Gastroesophageal sphincter (tissue), 4 donors: Measurements from ENCODE around the gene SLC40A1. TPM values are rescaled to one million over a fixed set of nuclear protein-coding genes. Genes with fewer than 3 reads are reported as not detected.
A peak's percentile ranks its signal among the peaks of the same experiment; 100 is the strongest.

ENCODE experiments used
- ATAC-seq: fragments of 150-250 bp; one replicate; pipeline ENCODE4 v1.9.1; 2016; ENCODE audit warnings: mild to moderate bottlenecking, moderate library complexity
- H3K27ac ChIP-seq, 4 donors: fragments of 200-600 bp; sonication (generic) in 3 of 4; 1 replicate in 3 of 4; 2 replicates in 1 of 4; pipeline ENCODE4 v1.5.1; 2016 to 2019
- H3K27me3 ChIP-seq: fragments of 200-600 bp; sonication (generic); one replicate; pipeline ENCODE4 v1.5.1; 2019
- H3K36me3 ChIP-seq, 2 donors: fragments of 200-600 bp; sonication (generic); one replicate each; pipeline ENCODE4 v1.5.1; 2019; ENCODE audit warnings: control low read depth in 1 of 2
- H3K4me1 ChIP-seq, 3 donors: fragments of 200-600 bp; sonication (generic); 1 replicate in 2 of 3; 2 replicates in 1 of 3; pipeline ENCODE4 v1.5.1; 2016 to 2019; ENCODE audit warnings: control low read depth in 2 of 3
- H3K4me3 ChIP-seq, 2 donors: fragments of 200-600 bp; sonication (generic); one replicate each; pipeline ENCODE4 v1.5.1; 2019; ENCODE audit warnings: mild to moderate bottlenecking in 1 of 2, moderate library complexity in 1 of 2
- H3K9me3 ChIP-seq, 3 donors: fragments of 200-600 bp; sonication (generic); one replicate each; pipeline ENCODE4 v1.5.1; 2017 to 2019; ENCODE audit warnings: control low read depth in 2 of 3
- EP300 ChIP-seq: sonication (generic); formaldehyde crosslinking; IDR thresholded peaks from one replicate; pipeline ENCODE4 v1.6.1; 2017; ENCODE audit warnings: antibody characterized with exemption, mild to moderate bottlenecking
- POLR2A ChIP-seq, 2 donors: fragments of 450-650 bp; IDR thresholded peaks; one replicate each; pipeline ENCODE4 v1.6.1; 2017; ENCODE audit warnings: antibody characterized with exemption in 2 of 2, mild to moderate bottlenecking in 2 of 2, moderate library complexity in 1 of 2
- POLR2AphosphoS5 ChIP-seq: sonication (generic); formaldehyde crosslinking; IDR thresholded peaks from one replicate; pipeline ENCODE4 v1.6.1; 2017; ENCODE audit warnings: antibody characterized with exemption
- WGBS, 2 donors: methylation state at CpG; one replicate each; pipeline ENCODE4 v1.1.5; 2018; ENCODE audit warnings: low coverage in 1 of 2; 5-methylcytosine and 5-hydroxymethylcytosine counted together
- total RNA-seq, 4 donors: library from RNA; depleted of rRNA; stranded (reverse); fragments of >200 nt; gene quantifications; one replicate each; pipeline ENCODE4 v1.1.0, GENCODE V29; 2016
- TF ChIP-seq, protein P1 (sequence below), 4 experiments: fragments of 200-600 bp in 2 of 4; fragments of 450-650 bp in 2 of 4; sonication (generic) in 1 of 4; IDR thresholded peaks; one replicate each; pipeline ENCODE4 v1.5.1; 2017 to 2019; ENCODE audit warnings: antibody characterized with exemption in 4 of 4, mild to moderate bottlenecking in 2 of 4, moderate library complexity in 2 of 4

The SLC40A1 gene
- total RNA-seq, 4 donors from 2014 or later = 32.1 to 96.3 (median 57.2) TPM

GRCh38 chr2:189522435-189523151 is 58.0 kb downstream of the SLC40A1 start:
- Histone ChIP-seq H3K27me3 (no peaks in the 10 kb centered on the region), H3K36me3 (no peaks in the 10 kb centered on the region), H3K4me3 (no peak overlapping the region), H3K4me1 (peaks cover 5 to 32% (median 5%) of the 10 kb centered on the region in 3 donors), H3K27ac (peak overlapping the region in 3 of 4 donors; percentile 4 to 37 (median 34)), H3K9me3 (no peaks in the 10 kb centered on the region)
- ATAC-seq = peak; percentile 81
- TF ChIP-seq POLR2AphosphoS5 (no peak), POLR2A (IDR thresholded peaks at IDR 0.05) (no peak), EP300 (no peak)
- TF ChIP-seq, protein P1, sequence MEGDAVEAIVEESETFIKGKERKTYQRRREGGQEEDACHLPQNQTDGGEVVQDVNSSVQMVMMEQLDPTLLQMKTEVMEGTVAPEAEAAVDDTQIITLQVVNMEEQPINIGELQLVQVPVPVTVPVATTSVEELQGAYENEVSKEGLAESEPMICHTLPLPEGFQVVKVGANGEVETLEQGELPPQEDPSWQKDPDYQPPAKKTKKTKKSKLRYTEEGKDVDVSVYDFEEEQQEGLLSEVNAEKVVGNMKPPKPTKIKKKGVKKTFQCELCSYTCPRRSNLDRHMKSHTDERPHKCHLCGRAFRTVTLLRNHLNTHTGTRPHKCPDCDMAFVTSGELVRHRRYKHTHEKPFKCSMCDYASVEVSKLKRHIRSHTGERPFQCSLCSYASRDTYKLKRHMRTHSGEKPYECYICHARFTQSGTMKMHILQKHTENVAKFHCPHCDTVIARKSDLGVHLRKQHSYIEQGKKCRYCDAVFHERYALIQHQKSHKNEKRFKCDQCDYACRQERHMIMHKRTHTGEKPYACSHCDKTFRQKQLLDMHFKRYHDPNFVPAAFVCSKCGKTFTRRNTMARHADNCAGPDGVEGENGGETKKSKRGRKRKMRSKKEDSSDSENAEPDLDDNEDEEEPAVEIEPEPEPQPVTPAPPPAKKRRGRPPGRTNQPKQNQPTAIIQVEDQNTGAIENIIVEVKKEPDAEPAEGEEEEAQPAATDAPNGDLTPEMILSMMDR (IDR thresholded peaks at IDR 0.05) = no peak
- 55 to 57% methylated on average over 5 of the region's 5 CpGs for WGBS, 2 donors

DNA sequence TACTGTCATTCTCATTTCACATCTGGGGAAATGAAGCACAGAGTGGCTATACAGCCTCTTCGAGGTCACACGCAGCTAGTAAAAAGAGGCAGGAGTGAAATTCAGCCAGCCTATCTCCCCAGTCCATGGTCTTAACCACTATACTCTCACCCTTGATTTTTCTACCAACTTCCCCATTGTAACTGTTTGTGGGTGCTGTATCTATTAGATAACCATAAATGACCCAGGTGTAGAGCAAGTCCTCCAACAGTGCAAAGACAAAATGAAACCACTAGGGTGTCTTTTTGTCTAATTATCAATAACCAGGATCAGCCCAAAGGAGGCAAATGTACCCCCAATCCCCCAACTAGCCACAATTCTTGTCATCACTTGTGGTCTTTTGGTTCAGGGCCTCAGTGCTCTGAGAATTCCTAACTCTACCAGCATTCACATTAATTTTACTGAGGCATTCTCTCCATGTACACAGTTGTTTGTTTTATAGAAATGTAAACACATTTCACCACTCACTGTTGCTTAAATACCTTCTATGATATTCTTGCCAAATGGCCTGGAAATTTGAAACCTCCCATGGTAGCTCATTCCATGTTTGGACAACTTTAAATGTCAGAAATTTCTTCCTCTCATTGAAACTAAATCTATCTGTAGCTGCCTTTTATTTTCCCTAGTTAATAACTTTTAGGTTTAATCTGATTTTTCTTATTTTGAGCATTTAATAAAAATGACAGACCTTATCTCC is 58.7 kb downstream of the SLC40A1 start:
- peak overlapping the region in 3 of 4 donors; percentile 4 to 37 (median 12) for H3K27ac ChIP-seq
- H3K36me3 ChIP-seq = no peaks in the 10 kb centered on the region
- H3K4me1 ChIP-seq = peaks cover 0 to 24% (median 2%) of the 10 kb centered on the region in 3 donors
- no peak overlapping the region for H3K4me3 ChIP-seq
- TF ChIP-seq POLR2A (IDR thresholded peaks at IDR 0.05) (no peak), EP300 (no peak), POLR2AphosphoS5 (no peak)
- TF ChIP-seq, protein P1 (IDR thresholded peaks at IDR 0.05) = no peak
- 95 to 100% methylated on average over 2 of the region's 2 CpGs for WGBS, 2 donors
- ATAC-seq = no peak
- no peaks in the 10 kb centered on the region for H3K9me3 ChIP-seq
- no peaks in the 10 kb centered on the region for H3K27me3 ChIP-seq

- H3K27me3 ChIP-seq = no peaks in the 10 kb centered on the region
- no peaks in the 10 kb centered on the region for H3K9me3 ChIP-seq
- TF ChIP-seq, protein P1 (IDR thresholded peaks at IDR 0.05) = no peak
- H3K4me3 ChIP-seq = no peak overlapping the region
- ATAC-seq = no peak
- WGBS, 2 donors = 63 to 79% methylated on average over 4 to 6 of the region's 6 CpGs
- H3K36me3 ChIP-seq = no peaks in the 10 kb centered on the region
- peaks cover 0 to 23% (median 4%) of the 10 kb centered on the region in 3 donors for H3K4me1 ChIP-seq
- H3K27ac ChIP-seq = no peak overlapping the region
Measured at GRCh38 chr2:189519631-189520387, 60.8 kb downstream of the SLC40A1 start.

DNA sequence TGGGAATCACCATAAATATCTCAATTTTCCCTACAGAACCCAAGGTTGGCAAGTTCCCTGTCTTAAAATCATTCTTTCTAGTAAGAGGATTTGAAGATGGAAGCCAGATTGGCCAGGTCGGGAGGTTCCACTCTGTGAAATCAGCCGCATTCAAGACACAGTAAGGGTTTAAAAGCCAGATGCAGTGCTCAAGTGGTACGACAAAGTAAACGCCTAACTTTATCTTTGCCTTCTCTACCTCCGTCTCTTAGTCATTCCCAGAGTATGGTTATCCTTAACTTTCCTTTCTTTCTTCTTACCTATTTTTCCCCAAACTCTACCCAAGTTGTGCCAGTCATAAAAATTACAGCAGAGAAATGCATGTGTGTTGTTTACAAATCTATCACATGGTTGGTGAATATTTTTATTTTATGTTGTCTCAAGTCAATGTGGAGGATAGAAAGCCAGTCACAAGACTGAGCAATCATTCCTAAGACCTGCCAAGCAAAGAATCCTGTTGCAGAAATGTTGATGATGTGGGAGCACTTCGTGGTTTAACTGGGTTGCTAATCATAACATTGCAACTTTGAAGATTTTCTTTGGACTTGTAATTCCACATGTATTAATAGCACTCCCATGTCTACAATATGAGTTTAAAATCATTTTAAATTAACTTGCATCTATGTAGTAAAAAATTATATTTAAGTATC is 62.6 kb downstream of the SLC40A1 start:
- ATAC-seq = no peak
- peaks cover 0 to 20% (median 4%) of the 10 kb centered on the region in 3 donors for H3K4me1 ChIP-seq
- no peaks in the 10 kb centered on the region for H3K9me3 ChIP-seq
- H3K4me3 ChIP-seq = no peak overlapping the region
- H3K27me3 ChIP-seq = no peaks in the 10 kb centered on the region
- TF ChIP-seq POLR2A (IDR thresholded peaks at IDR 0.05) (no peak), EP300 (no peak), POLR2AphosphoS5 (no peak)
- TF ChIP-seq, protein P1 (IDR thresholded peaks at IDR 0.05) = no peak
- 80 to 84% methylated on average over 6 of the region's 6 CpGs for WGBS, 2 donors
- no peak overlapping the region for H3K27ac ChIP-seq
- H3K36me3 ChIP-seq = no peaks in the 10 kb centered on the region
